NB4 (cell line): ENCODE results near the gene C10orf53.

ENCODE experiments used
- POLR2A ChIP-seq: IDR thresholded peaks from 2 replicates; pipeline ENCODE4 v1.6.1; 2011; ENCODE audit warnings: mild to moderate bottlenecking; ENCODE audit not compliant: insufficient read length; ENCODE audit errors: extremely low read depth
- TF ChIP-seq, protein P1 (sequence below): IDR thresholded peaks from one replicate; pipeline ENCODE4 v1.5.1; 2012; ENCODE audit warnings: low read depth, low read length
- TF ChIP-seq, protein P2 (sequence below): IDR thresholded peaks from 2 replicates; pipeline ENCODE4 v1.6.1; 2011; ENCODE audit warnings: low read depth, low read length

DNA sequence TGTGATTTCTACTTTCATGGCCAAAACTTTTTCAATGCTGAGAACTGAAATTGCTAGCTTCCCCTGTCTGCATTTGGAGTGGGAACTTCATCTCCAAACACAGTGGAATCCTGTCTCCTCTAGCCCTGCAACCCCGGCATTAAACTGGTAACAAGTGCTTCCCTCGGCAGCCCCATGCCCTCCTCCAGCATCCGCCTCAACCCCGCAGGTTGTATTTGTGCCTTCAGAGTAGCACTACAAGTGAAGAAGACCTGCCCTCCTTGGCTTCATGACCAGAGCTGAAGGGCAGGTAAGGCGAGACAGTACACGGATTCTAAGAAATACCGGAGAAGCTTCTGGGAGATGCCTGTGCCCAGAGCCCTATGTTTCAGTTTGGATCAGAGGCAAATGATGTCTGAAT is 16.9 kb downstream of the C10orf53 start:
- TF ChIP-seq, protein P1, sequence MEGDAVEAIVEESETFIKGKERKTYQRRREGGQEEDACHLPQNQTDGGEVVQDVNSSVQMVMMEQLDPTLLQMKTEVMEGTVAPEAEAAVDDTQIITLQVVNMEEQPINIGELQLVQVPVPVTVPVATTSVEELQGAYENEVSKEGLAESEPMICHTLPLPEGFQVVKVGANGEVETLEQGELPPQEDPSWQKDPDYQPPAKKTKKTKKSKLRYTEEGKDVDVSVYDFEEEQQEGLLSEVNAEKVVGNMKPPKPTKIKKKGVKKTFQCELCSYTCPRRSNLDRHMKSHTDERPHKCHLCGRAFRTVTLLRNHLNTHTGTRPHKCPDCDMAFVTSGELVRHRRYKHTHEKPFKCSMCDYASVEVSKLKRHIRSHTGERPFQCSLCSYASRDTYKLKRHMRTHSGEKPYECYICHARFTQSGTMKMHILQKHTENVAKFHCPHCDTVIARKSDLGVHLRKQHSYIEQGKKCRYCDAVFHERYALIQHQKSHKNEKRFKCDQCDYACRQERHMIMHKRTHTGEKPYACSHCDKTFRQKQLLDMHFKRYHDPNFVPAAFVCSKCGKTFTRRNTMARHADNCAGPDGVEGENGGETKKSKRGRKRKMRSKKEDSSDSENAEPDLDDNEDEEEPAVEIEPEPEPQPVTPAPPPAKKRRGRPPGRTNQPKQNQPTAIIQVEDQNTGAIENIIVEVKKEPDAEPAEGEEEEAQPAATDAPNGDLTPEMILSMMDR, result no peak
- TF ChIP-seq, protein P2, sequence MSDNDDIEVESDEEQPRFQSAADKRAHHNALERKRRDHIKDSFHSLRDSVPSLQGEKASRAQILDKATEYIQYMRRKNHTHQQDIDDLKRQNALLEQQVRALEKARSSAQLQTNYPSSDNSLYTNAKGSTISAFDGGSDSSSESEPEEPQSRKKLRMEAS, result no peak
- TF ChIP-seq POLR2A, result no peak
